PC-9 (cell line): ENCODE results near the gene NUP210.

ENCODE experiments used
- CTCF ChIP-seq: fragments of 200-600 bp; sonication (generic); conservative IDR thresholded peaks from 2 replicates; pipeline ENCODE4 v1.6.1; 2017; ENCODE audit warnings: mixed run types, antibody characterized with exemption, mild to moderate bottlenecking, moderate library complexity
- EZH2 ChIP-seq: fragments of 200-600 bp; sonication (generic); IDR thresholded peaks from 2 replicates; pipeline ENCODE4 v1.8.0; 2017; ENCODE audit warnings: antibody characterized with exemption, low read depth

GRCh38 chr3:13403213-13403819 is 16.8 kb downstream of the NUP210 start:
- no peak for TF ChIP-seq CTCF
- TF ChIP-seq EZH2: no peak
